A172 (cell line): Measurements from ENCODE around the gene PODXL. TPM values are rescaled to one million over a fixed set of nuclear protein-coding genes. Genes with fewer than 3 reads are reported as not detected.
"Not testable (repeated sequence)": the region's sequence is repeated elsewhere in the genome, so short reads cannot be mapped to it uniquely, and the experiment has no call there.

Experiments used
- DNase-seq: peaks from one replicate; pipeline ENCODE4 v3.0.0-alpha.2; 2015; ENCODE audit warnings: low spot score
- total RNA-seq: library from RNA; depleted of rRNA; stranded (reverse); fragments of >200 nt; shearing (Covaris generic); gene quantifications from 2 replicates; pipeline ENCODE4 v1.2.3, GENCODE V29; 2014

PODXL gene
- total RNA-seq, 1 experiment from 2014 or later, result 531 TPM

GRCh38 chr7:131538071-131538812 lies 18.2 kb downstream of the PODXL start:
- DNase-seq, result peak; percentile 97

- DNase-seq, result peak; percentile 89
Measured at GRCh38 chr7:131537571-131537978, 18.9 kb downstream of the PODXL start.

- no peak for DNase-seq
Measured at GRCh38 chr7:131536361-131536849, 20.0 kb downstream of the PODXL start.

GRCh38 chr7:131533566-131534561 lies 22.6 kb downstream of the PODXL start:
- DNase-seq, result no peak

- no peak for DNase-seq
Measured at GRCh38 chr7:131533151-131533559, 23.3 kb downstream of the PODXL start.

GRCh38 chr7:131532570-131533091 lies 23.8 kb downstream of the PODXL start:
- DNase-seq, result no peak

- DNase-seq, result no peak
Measured at GRCh38 chr7:131530137-131530536, 26.3 kb downstream of the PODXL start.

- DNase-seq, result no peak
Measured at GRCh38 chr7:131529617-131530016, 26.8 kb downstream of the PODXL start.

- DNase-seq, result no peak
Measured at GRCh38 chr7:131529179-131529578, 27.2 kb downstream of the PODXL start.

- DNase-seq, result no peak
Measured at GRCh38 chr7:131527456-131527855, 29.0 kb downstream of the PODXL start.

GRCh38 chr7:131525820-131526219 lies 30.6 kb downstream of the PODXL start:
- no peak for DNase-seq

- no peak for DNase-seq
Measured at GRCh38 chr7:131524703-131525102, 31.7 kb downstream of the PODXL start.

GRCh38 chr7:131524115-131524514 lies 32.3 kb downstream of the PODXL start:
- no peak for DNase-seq

GRCh38 chr7:131522325-131522930 lies 34.0 kb downstream of the PODXL start:
- no peak for DNase-seq

- peak; percentile 66 for DNase-seq
Measured at GRCh38 chr7:131521651-131522163, 34.7 kb downstream of the PODXL start.

GRCh38 chr7:131518626-131519025 lies 37.8 kb downstream of the PODXL start:
- no peak for DNase-seq

GRCh38 chr7:131517218-131517923 lies 39.1 kb downstream of the PODXL start:
- DNase-seq, result no peak

GRCh38 chr7:131515471-131515870 lies 41.0 kb downstream of the PODXL start:
- DNase-seq, result not testable (repeated sequence)

GRCh38 chr7:131513245-131514061 lies 43.0 kb downstream of the PODXL start:
- DNase-seq, result peak; percentile 82
